Osteocyte (in vitro differentiated cells): ENCODE data around the gene IFNL1. TPM values are rescaled to one million over a fixed set of nuclear protein-coding genes. Genes with fewer than 3 reads are reported as not detected.

ENCODE experiments used
- DNase-seq: peaks from one replicate; pipeline ENCODE4 v3.0.0; 2021; ENCODE audit warnings: mixed read lengths; ENCODE audit not compliant: unreplicated experiment; ENCODE audit errors: extremely low spot score
- H3K27ac Mint-ChIP-seq: one replicate; pipeline ENCODE4 v1.8.0; 2021; ENCODE audit warnings: mild to moderate bottlenecking, mixed read lengths; ENCODE audit not compliant: unreplicated experiment
- H3K27me3 Mint-ChIP-seq: one replicate; pipeline ENCODE4 v1.8.0; 2021; ENCODE audit warnings: mixed read lengths; ENCODE audit not compliant: unreplicated experiment
- H3K36me3 Mint-ChIP-seq: one replicate; pipeline ENCODE4 v1.8.0; 2021; ENCODE audit warnings: mixed read lengths; ENCODE audit not compliant: unreplicated experiment
- H3K4me1 Mint-ChIP-seq: one replicate; pipeline ENCODE4 v1.8.0; 2021; ENCODE audit warnings: mixed read lengths; ENCODE audit not compliant: unreplicated experiment
- H3K4me3 Mint-ChIP-seq: one replicate; pipeline ENCODE4 v1.8.0; 2021; ENCODE audit warnings: mild to moderate bottlenecking, moderate library complexity, mixed read lengths; ENCODE audit not compliant: unreplicated experiment
- H3K9me3 Mint-ChIP-seq: one replicate; pipeline ENCODE4 v1.8.0; 2021; ENCODE audit warnings: mixed read lengths; ENCODE audit not compliant: unreplicated experiment
- CTCF ChIP-seq: fragments of 200-600 bp; sonication (generic); IDR thresholded peaks from 2 replicates; pipeline ENCODE4 v1.5.0; 2021; ENCODE audit warnings: antibody characterized with exemption, mild to moderate bottlenecking, moderate library complexity
- total RNA-seq: library from RNA; stranded (reverse); gene quantifications from 2 replicates; pipeline ENCODE4 v1.2.1, GENCODE V29; 2021

The IFNL1 gene
- total RNA-seq, 1 donor from 2014 or later, result not detected

DNA sequence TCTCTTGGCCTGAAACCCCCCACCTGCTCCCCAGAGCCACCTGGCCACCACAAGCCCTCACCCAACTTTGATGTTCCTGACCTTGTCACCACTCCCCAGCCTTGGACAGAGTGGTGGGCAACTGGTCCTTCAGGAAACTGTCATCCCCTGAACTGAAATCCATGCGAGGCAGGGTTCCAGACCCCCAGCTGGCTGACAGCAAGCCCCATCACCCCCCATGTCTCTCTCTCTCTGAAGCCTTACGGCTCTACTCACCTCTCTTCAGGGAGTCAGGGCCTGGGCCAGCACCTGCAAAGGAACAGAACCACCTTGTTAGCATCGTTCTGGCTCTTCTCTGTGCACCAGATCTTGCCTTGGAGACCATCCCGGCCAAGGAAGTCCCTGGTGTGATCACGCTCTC, 21.9 kb downstream of the IFNL1 start:
- Mint-ChIP-seq H3K36me3 (no peaks in the 10 kb centered on the region), H3K27ac (no peak overlapping the region), H3K9me3 (no peaks in the 10 kb centered on the region), H3K27me3 (peaks cover 35% of the 10 kb centered on the region), H3K4me3 (no peak overlapping the region), H3K4me1 (peaks cover 11% of the 10 kb centered on the region)
- no peak for TF ChIP-seq CTCF
- DNase-seq, result no peak

DNA sequence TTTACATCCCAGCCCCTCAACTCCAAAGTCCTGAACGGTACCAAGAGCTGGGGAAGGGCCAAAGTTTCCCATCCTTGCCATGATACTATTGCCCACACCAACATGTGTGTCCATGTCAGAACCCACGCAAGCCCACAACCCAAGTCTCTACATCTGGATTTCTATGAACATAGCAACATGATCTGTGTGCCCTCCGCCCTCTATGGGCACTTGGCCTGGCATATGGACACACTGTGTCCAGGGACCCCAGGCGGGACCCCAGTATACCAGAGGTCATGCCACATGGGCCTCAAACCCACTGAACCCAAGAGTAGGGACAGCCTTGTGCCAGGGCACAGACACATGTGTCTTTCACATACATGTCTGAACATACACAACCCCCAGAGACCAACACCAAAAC, 22.5 kb downstream of the IFNL1 start:
- Mint-ChIP-seq H3K27me3 (peaks cover 38% of the 10 kb centered on the region), H3K36me3 (no peaks in the 10 kb centered on the region), H3K4me1 (peaks cover 11% of the 10 kb centered on the region), H3K4me3 (peak overlapping the region; percentile 56), H3K27ac (no peak overlapping the region), H3K9me3 (no peaks in the 10 kb centered on the region)
- DNase-seq, result no peak
- no peak for TF ChIP-seq CTCF

GRCh38 chr19:39319098-39319891, 23.1 kb downstream of the IFNL1 start:
- Mint-ChIP-seq H3K36me3 (no peaks in the 10 kb centered on the region), H3K27ac (no peak overlapping the region), H3K4me3 (peak overlapping the region; percentile 56), H3K4me1 (peaks cover 11% of the 10 kb centered on the region), H3K27me3 (peaks cover 41% of the 10 kb centered on the region), H3K9me3 (no peaks in the 10 kb centered on the region)
- no peak for TF ChIP-seq CTCF
- no peak for DNase-seq

GRCh38 chr19:39319892-39320248, 23.7 kb downstream of the IFNL1 start:
- Mint-ChIP-seq H3K4me3 (peak overlapping the region; percentile 69), H3K9me3 (no peaks in the 10 kb centered on the region), H3K27ac (no peak overlapping the region), H3K4me1 (peaks cover 11% of the 10 kb centered on the region), H3K27me3 (peaks cover 41% of the 10 kb centered on the region), H3K36me3 (no peaks in the 10 kb centered on the region)
- DNase-seq, result no peak
- TF ChIP-seq CTCF, result no peak

DNA sequence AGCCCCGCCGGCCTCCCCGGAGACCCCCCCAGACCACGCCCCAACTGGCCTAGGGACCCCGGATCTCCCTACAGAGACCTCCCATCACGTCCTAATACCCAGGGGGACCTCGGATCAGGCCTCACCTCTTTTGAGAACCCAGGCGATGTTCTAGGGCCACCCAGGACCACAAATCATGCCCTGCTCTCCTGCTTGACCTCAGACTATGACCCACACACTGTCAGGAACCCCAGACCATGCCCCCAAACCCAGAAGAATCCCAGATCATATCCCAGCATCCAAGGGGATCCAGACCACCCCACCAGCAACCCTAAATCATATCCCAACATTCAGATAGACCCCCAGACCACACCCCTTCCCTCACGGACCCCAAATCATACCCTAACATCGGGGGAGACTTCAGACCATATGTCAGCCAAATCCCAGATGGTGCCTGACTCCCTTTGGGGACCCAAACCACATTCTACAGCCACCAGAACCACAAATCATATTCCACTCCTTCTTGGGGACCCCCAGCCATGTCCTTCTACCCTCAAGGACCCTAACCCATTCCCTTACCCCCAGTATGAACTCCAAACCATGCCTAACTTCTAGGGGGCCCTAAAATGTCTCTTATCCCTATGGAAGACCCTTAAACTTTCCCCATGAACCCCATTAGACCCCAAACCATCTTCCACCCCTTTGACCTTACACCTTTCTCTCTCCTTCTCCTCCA, 25.1 kb downstream of the IFNL1 start:
- DNase-seq, result no peak
- Mint-ChIP-seq H3K4me1 (peaks cover 11% of the 10 kb centered on the region), H3K4me3 (peak overlapping the region; percentile 72), H3K9me3 (no peaks in the 10 kb centered on the region), H3K27ac (peak overlapping the region; percentile 32), H3K36me3 (no peaks in the 10 kb centered on the region), H3K27me3 (peaks cover 41% of the 10 kb centered on the region)
- TF ChIP-seq CTCF, result no peak
